ENCODE data around the gene MARCHF4. TPM values are rescaled to one million over a fixed set of nuclear protein-coding genes. Genes with fewer than 3 reads are reported as not detected.
A peak's percentile ranks its signal among the peaks of the same experiment; 100 is the strongest.

Gene MARCHF4
- total RNA-seq, 1 donor from 2014 or later = 6.1 TPM

DNA sequence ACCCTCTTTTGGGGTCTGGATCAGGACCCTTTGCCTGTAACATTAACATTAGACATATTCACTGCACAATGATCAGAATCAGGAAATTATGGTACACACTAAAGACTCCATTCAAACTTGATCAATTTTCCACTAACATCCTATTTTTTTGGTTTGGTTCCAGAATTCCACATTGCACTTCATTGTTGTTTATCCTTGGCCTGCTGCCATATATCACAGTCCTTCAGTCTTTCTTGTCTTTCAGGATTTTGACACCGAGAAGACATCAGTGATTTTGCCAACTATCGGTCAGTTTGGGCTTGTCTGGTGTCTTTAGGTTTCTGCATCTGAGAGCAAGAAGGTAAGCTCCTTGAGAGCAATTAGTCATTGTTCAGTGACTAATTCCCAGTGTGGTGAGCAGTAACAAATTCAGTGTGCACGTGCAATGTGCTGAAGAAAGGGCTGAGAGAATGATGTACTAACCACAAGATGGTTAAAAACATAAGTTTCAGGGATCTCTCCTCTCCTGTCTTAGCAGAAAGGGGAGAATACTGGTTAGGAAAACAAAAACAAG lies 23.5 kb downstream of the MARCHF4 start:
- H3K4me3 Mint-ChIP-seq (ENCODE audit: unreplicated experiment) = no peak overlapping the region
- H3K4me1 Mint-ChIP-seq (ENCODE audit: low read depth) = peaks cover 43% of the 10 kb centered on the region
- DNase-seq (ENCODE audit: low spot score) = no peak
- TF ChIP-seq, protein P1, sequence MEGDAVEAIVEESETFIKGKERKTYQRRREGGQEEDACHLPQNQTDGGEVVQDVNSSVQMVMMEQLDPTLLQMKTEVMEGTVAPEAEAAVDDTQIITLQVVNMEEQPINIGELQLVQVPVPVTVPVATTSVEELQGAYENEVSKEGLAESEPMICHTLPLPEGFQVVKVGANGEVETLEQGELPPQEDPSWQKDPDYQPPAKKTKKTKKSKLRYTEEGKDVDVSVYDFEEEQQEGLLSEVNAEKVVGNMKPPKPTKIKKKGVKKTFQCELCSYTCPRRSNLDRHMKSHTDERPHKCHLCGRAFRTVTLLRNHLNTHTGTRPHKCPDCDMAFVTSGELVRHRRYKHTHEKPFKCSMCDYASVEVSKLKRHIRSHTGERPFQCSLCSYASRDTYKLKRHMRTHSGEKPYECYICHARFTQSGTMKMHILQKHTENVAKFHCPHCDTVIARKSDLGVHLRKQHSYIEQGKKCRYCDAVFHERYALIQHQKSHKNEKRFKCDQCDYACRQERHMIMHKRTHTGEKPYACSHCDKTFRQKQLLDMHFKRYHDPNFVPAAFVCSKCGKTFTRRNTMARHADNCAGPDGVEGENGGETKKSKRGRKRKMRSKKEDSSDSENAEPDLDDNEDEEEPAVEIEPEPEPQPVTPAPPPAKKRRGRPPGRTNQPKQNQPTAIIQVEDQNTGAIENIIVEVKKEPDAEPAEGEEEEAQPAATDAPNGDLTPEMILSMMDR (IDR thresholded peaks at IDR 0.05) = no peak
- H3K36me3 Mint-ChIP-seq (ENCODE audit: low read depth) = no peaks in the 10 kb centered on the region
- H3K27ac Mint-ChIP-seq (ENCODE audit: unreplicated experiment) = no peak overlapping the region
- H3K9me3 Mint-ChIP-seq (ENCODE audit: low read depth) = no peaks in the 10 kb centered on the region
- H3K27me3 Mint-ChIP-seq (ENCODE audit: low read depth) = no peaks in the 10 kb centered on the region

GRCh38 chr2:216346781-216347180 lies 25.5 kb downstream of the MARCHF4 start:
- DNase-seq (ENCODE audit: low spot score) = no peak
- Mint-ChIP-seq H3K9me3 (ENCODE audit: low read depth) (no peaks in the 10 kb centered on the region), H3K36me3 (ENCODE audit: low read depth) (no peaks in the 10 kb centered on the region), H3K4me1 (ENCODE audit: low read depth) (peaks cover 54% of the 10 kb centered on the region), H3K27ac (ENCODE audit: unreplicated experiment) (no peak overlapping the region), H3K4me3 (ENCODE audit: unreplicated experiment) (no peak overlapping the region), H3K27me3 (ENCODE audit: low read depth) (no peaks in the 10 kb centered on the region)
- TF ChIP-seq, protein P1 (IDR thresholded peaks at IDR 0.05) = no peak

- no peak for DNase-seq (ENCODE audit: low spot score)
- Mint-ChIP-seq H3K27me3 (ENCODE audit: low read depth) (no peaks in the 10 kb centered on the region), H3K27ac (ENCODE audit: unreplicated experiment) (no peak overlapping the region), H3K4me1 (ENCODE audit: low read depth) (peaks cover 58% of the 10 kb centered on the region), H3K4me3 (ENCODE audit: unreplicated experiment) (no peak overlapping the region), H3K9me3 (ENCODE audit: low read depth) (no peaks in the 10 kb centered on the region), H3K36me3 (ENCODE audit: low read depth) (no peaks in the 10 kb centered on the region)
- TF ChIP-seq, protein P1 (IDR thresholded peaks at IDR 0.05) = no peak
Measured at GRCh38 chr2:216345846-216346245, 26.4 kb downstream of the MARCHF4 start.

GRCh38 chr2:216344950-216345300 lies 27.4 kb downstream of the MARCHF4 start:
- Mint-ChIP-seq H3K36me3 (ENCODE audit: low read depth) (no peaks in the 10 kb centered on the region), H3K4me1 (ENCODE audit: low read depth) (peaks cover 59% of the 10 kb centered on the region), H3K9me3 (ENCODE audit: low read depth) (no peaks in the 10 kb centered on the region), H3K27ac (ENCODE audit: unreplicated experiment) (no peak overlapping the region), H3K4me3 (ENCODE audit: unreplicated experiment) (no peak overlapping the region), H3K27me3 (ENCODE audit: low read depth) (no peaks in the 10 kb centered on the region)
- DNase-seq (ENCODE audit: low spot score) = no peak
- TF ChIP-seq, protein P1 (IDR thresholded peaks at IDR 0.05) = no peak

DNA sequence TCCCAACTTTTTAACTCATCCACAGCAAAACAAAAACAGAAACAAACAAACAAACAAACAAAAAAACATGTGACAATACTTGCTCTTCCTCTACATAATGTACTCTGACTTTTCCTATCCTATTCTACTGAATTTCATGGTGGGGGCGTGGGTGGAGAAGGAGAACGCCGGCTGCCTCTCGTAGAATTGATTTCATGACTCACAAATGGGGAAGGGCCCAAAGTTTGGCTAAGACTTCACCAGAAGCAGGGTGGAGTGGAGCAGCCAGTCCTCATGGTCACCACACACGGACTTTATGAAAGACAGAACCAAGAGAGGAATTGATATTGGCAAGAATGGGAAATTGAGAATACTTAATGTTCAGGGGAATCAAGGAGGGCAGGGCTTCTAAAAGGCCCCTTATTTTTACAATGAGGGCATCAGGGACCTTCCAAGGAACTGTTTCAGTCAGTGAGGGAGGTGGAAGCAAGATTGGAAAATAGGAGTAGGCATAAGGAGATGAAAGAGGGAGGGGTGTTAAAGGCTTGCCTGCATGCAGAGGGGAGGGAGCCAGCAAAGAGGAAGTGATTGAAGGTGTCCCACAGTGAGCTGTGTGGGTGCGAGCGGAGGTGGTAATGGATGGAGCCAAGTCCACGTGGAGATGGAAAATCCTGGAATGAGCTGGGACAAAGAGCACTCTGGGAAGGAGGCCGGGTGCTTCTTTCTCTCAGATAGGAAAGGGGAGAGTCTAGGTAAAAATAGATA lies 27.9 kb downstream of the MARCHF4 start:
- Mint-ChIP-seq H3K27me3 (ENCODE audit: low read depth) (no peaks in the 10 kb centered on the region), H3K4me3 (ENCODE audit: unreplicated experiment) (no peak overlapping the region), H3K27ac (ENCODE audit: unreplicated experiment) (peak overlapping the region; percentile 69), H3K36me3 (ENCODE audit: low read depth) (no peaks in the 10 kb centered on the region), H3K4me1 (ENCODE audit: low read depth) (peaks cover 61% of the 10 kb centered on the region), H3K9me3 (ENCODE audit: low read depth) (no peaks in the 10 kb centered on the region)
- no peak for DNase-seq (ENCODE audit: low spot score)
- TF ChIP-seq, protein P1 (IDR thresholded peaks at IDR 0.05) = no peak

Measured in chondrocyte (in vitro differentiated cells).